ENCODE measurements around the gene CDRT4.

CDRT4 gene

GRCh38 chr17:15492791-15493692, 25.6 kb upstream of the CDRT4 start:
- no peak for DNase-seq (ENCODE audit: low read depth)

GRCh38 chr17:15492186-15492585, 24.8 kb upstream of the CDRT4 start:
- DNase-seq (ENCODE audit: low read depth), result no peak

- peak; percentile 36 for DNase-seq (ENCODE audit: low read depth)
Observed at GRCh38 chr17:15490634-15491261, 23.3 kb upstream of the CDRT4 start.

- no peak for DNase-seq (ENCODE audit: low read depth)
Observed at GRCh38 chr17:15488557-15488956, 21.1 kb upstream of the CDRT4 start.

GRCh38 chr17:15485045-15485444, 17.6 kb upstream of the CDRT4 start:
- no peak for DNase-seq (ENCODE audit: low read depth)

- DNase-seq (ENCODE audit: low read depth), result peak; percentile 72
Observed at GRCh38 chr17:15483431-15483830, 16.0 kb upstream of the CDRT4 start.

GRCh38 chr17:15482476-15482875, 15.1 kb upstream of the CDRT4 start:
- no peak for DNase-seq (ENCODE audit: low read depth)

GRCh38 chr17:15481481-15481880, 14.1 kb upstream of the CDRT4 start:
- no peak for DNase-seq (ENCODE audit: low read depth)

- DNase-seq (ENCODE audit: low read depth), result no peak
Observed at GRCh38 chr17:15480204-15480603, 12.8 kb upstream of the CDRT4 start.

- peak; percentile 46 for DNase-seq (ENCODE audit: low read depth)
Observed at GRCh38 chr17:15479703-15480102, 12.3 kb upstream of the CDRT4 start.

- DNase-seq (ENCODE audit: low read depth), result no peak
Observed at GRCh38 chr17:15478845-15479244, 11.4 kb upstream of the CDRT4 start.

- DNase-seq (ENCODE audit: low read depth), result peak; percentile 94
Observed at GRCh38 chr17:15475631-15476354, 8.4 kb upstream of the CDRT4 start.

- DNase-seq (ENCODE audit: low read depth), result no peak
Observed at GRCh38 chr17:15472891-15473290, 5.5 kb upstream of the CDRT4 start.

- DNase-seq (ENCODE audit: low read depth), result no peak
Observed at GRCh38 chr17:15470536-15470935, 3.1 kb upstream of the CDRT4 start.

GRCh38 chr17:15469260-15469659, 1.8 kb upstream of the CDRT4 start:
- DNase-seq (ENCODE audit: low read depth), result no peak

GRCh38 chr17:15468126-15468525, 705 bp upstream of the CDRT4 start:
- no peak for DNase-seq (ENCODE audit: low read depth)

GRCh38 chr17:15466131-15466530, 1.3 kb downstream of the CDRT4 start:
- no peak for DNase-seq (ENCODE audit: low read depth)

GRCh38 chr17:15465045-15465701, 2.2 kb downstream of the CDRT4 start:
- no peak for DNase-seq (ENCODE audit: low read depth)

- DNase-seq (ENCODE audit: low read depth), result no peak
Observed at GRCh38 chr17:15464231-15464985, 3.0 kb downstream of the CDRT4 start.

- peak; percentile 66 for DNase-seq (ENCODE audit: low read depth)
Observed at GRCh38 chr17:15462976-15463772, 4.2 kb downstream of the CDRT4 start.

GRCh38 chr17:15457723-15458094, 9.7 kb downstream of the CDRT4 start:
- DNase-seq (ENCODE audit: low read depth), result no peak
